Upper lobe of left lung (tissue), 4 donors: Measurements from ENCODE around the gene RNU6-7.

Experiments used
- EP300 ChIP-seq, 4 donors: sonication (generic); formaldehyde crosslinking; IDR thresholded peaks; one replicate each; pipeline ENCODE4 v1.5.1; 2017; ENCODE audit warnings: antibody characterized with exemption in 4 of 4, control low read depth in 2 of 4
- TF ChIP-seq, protein P1 (sequence below), 6 experiments: fragments of 450-650 bp in 4 of 6; fragments of 200-600 bp in 2 of 6; sonication (generic) in 2 of 6; IDR thresholded peaks; one replicate each; pipeline ENCODE4 v1.5.1; 2016 to 2019; ENCODE audit warnings: antibody characterized with exemption in 6 of 6

DNA sequence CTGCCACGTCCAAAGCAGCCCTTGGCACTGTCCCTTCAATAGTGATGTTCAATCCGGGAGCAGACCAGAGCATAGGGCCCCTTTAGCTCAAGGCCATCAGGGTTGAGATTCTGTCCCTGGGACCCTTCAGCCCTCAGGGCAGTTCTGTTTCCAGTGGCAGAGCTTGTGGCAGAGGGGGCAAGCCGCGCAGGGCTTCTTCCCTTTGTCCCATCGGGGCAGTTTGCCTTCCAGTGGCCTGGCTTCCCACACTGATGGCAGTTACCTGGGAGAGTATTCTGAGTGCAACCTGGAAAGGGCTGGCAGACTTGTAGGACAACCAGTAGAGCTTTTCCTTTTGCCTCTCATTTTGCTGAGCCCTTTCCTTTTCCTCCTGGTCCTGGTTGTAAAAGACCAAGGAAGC is 44.9 kb downstream of the RNU6-7 start:
- TF ChIP-seq, protein P1, sequence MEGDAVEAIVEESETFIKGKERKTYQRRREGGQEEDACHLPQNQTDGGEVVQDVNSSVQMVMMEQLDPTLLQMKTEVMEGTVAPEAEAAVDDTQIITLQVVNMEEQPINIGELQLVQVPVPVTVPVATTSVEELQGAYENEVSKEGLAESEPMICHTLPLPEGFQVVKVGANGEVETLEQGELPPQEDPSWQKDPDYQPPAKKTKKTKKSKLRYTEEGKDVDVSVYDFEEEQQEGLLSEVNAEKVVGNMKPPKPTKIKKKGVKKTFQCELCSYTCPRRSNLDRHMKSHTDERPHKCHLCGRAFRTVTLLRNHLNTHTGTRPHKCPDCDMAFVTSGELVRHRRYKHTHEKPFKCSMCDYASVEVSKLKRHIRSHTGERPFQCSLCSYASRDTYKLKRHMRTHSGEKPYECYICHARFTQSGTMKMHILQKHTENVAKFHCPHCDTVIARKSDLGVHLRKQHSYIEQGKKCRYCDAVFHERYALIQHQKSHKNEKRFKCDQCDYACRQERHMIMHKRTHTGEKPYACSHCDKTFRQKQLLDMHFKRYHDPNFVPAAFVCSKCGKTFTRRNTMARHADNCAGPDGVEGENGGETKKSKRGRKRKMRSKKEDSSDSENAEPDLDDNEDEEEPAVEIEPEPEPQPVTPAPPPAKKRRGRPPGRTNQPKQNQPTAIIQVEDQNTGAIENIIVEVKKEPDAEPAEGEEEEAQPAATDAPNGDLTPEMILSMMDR (IDR thresholded peaks at IDR 0.05) = no peak
- TF ChIP-seq EP300 (IDR thresholded peaks at IDR 0.05) = no peak
